Measurements from ENCODE around the gene ZNF23. TPM values are rescaled to one million over a fixed set of nuclear protein-coding genes. Genes with fewer than 3 reads are reported as not detected.

The ZNF23 gene
- total RNA-seq, 1 experiment from 2014 or later: 9.6 TPM

GRCh38 chr16:71409011-71409775 lies 52.9 kb downstream of the ZNF23 start:
- Mint-ChIP-seq H3K27ac (no peak overlapping the region), H3K27me3 (ENCODE audit: low read depth) (peaks cover 25% of the 10 kb centered on the region), H3K9me3 (peaks cover 10 to 12% of the 10 kb centered on the region in 2 experiments; a peak in 4 of 5 replicates), H3K36me3 (ENCODE audit: insufficient read depth in 1 of 3, low read depth in 3 of 3) (peaks cover 0 to 5% (median under 1%) of the 10 kb centered on the region in 3 experiments; a peak in 2 of 7 replicates), H3K4me3 (no peak overlapping the region), H3K4me1 (peaks cover 8 to 9% of the 10 kb centered on the region in 2 experiments)
- Histone ChIP-seq H3K14ac (ENCODE audit: insufficient read depth, low read length) (no peak overlapping the region), H3K18ac (ENCODE audit: insufficient read length, low read depth, low read length) (no peak overlapping the region), H2BK15ac (ENCODE audit: low read depth, low read length) (no peak overlapping the region), H3K23me2 (ENCODE audit: insufficient read length, low read depth, low read length, poor library complexity, severe bottlenecking) (peaks cover 6% of the 10 kb centered on the region), H4K91ac (ENCODE audit: insufficient read length, low read depth, low read length) (no peak overlapping the region), H2BK20ac (ENCODE audit: low read depth, low read length, poor library complexity, severe bottlenecking) (no peak overlapping the region), H3K79me1 (ENCODE audit: insufficient read depth, low read depth, low read length, poor library complexity, severe bottlenecking) (no peaks in the 10 kb centered on the region), H3K27me3 (ENCODE audit: insufficient read depth, low read length) (no peaks in the 10 kb centered on the region), H3K4me2 (ENCODE audit: insufficient read depth, insufficient read length, low read length) (no peak overlapping the region), H4K20me1 (ENCODE audit: control insufficient read depth, insufficient read depth, insufficient read length) (no peaks in the 10 kb centered on the region), H3K4me1 (ENCODE audit: insufficient read depth, low read length) (no peaks in the 10 kb centered on the region), H2BK12ac (ENCODE audit: insufficient read length, low read depth, low read length) (no peak overlapping the region), H2AFZ (ENCODE audit: low read length) (no peak overlapping the region), H3K56ac (ENCODE audit: insufficient read length, low read depth, low read length) (no peak overlapping the region), H3K9me3 (ENCODE audit: control insufficient read depth, low read depth, low read length) (no peaks in the 10 kb centered on the region), H3K23ac (ENCODE audit: insufficient read length, low read depth, low read length) (no peak overlapping the region), H3K27ac (ENCODE audit: insufficient read length, low read depth, low read length) (no peak overlapping the region), H2BK120ac (ENCODE audit: low read depth, low read length, poor library complexity, severe bottlenecking) (no peak overlapping the region), H4K5ac (ENCODE audit: insufficient read length, low read depth, low read length) (no peak overlapping the region), H3K9ac (ENCODE audit: extremely low read depth, insufficient read length, low read length) (no peak overlapping the region), H2AK5ac (ENCODE audit: insufficient read length, low read length) (no peak overlapping the region), H3K79me2 (ENCODE audit: insufficient read depth, low read length) (no peaks in the 10 kb centered on the region), H2BK5ac (ENCODE audit: insufficient read length, low read length) (no peak overlapping the region), H4K8ac (replicated peaks; ENCODE audit: insufficient read length, low read depth, low read length) (no peak overlapping the region), H3T11ph (ENCODE audit: low read length) (no peak overlapping the region), H3K4ac (ENCODE audit: low read depth, low read length) (no peak overlapping the region)
- DNase-seq: no peak
- WGBS (ENCODE audit: extremely low coverage, insufficient read length, low lambda C conversion rate): no CpG with 5 or more reads among the region's 16 CpGs
- no peak for TF ChIP-seq CTCF (conservative IDR thresholded peaks at IDR 0.05)
